K562 (cell line): ENCODE measurements around the gene TM2D3. TPM values are rescaled to one million over a fixed set of nuclear protein-coding genes. Genes with fewer than 3 reads are reported as not detected.

Source experiments
- ATAC-seq: fragments of 200-7000 bp; cut with Tn5 transposase; 3 replicates; pipeline ENCODE4 v1.9.1; 2020; ENCODE audit warnings: moderate library complexity
- BruUV-seq: library from RNA; stranded (reverse); fragments of 400-500 nt; replicated peaks from 2 replicates; lab custom pipeline; 2021; lab: Mats Ljungman, UMichigan
- CTCF ChIA-PET: fragments of 300-600 bp; formaldehyde crosslinking; extraction: SDS; loops from one replicate; lab custom pipeline; 2021; ENCODE audit warnings: low intra/inter-chr PET ratio; lab: Yijun Ruan, JAX
- POLR2A ChIA-PET: fragments of 300-600, 350-650 bp; sonication (Branson Sonifier 250); formaldehyde crosslinking; extraction: SDS; loops from one replicate; lab custom pipeline; 2021; ENCODE audit warnings: antibody characterized with exemption, inconsistent platforms; lab: Yijun Ruan, JAX
- DNase-seq, 4 experiments: peaks; one replicate each; pipeline versions ENCODE4 v3.0.0 to v3.0.0-alpha.2; 2011 to 2018; ENCODE audit warnings: low spot score in 3 of 4, mixed read lengths in 3 of 4; ENCODE audit errors: extremely low read depth in 1 of 4
- FAIRE-seq: peaks from 2 replicates; lab custom pipeline; 2011; peaks lifted over from hg19 to GRCh38; lab: Jason Lieb, UNC
- H2AFZ ChIP-seq: 2 replicates; pipeline ENCODE4 v1.6.0; 2011; ENCODE audit warnings: low read depth, low read length, control low read depth, inconsistent platforms
- H3K27ac ChIP-seq: fragments of 200-600 bp; 3 replicates; pipeline ENCODE4 v1.8.0; 2011; ENCODE audit warnings: low read depth, mild to moderate bottlenecking, control low read depth, inconsistent platforms, low read length, moderate library complexity, mixed read lengths; ENCODE audit errors: extremely low read depth
- H3K27me3 ChIP-seq, 2 experiments: fragments of 300-600 bp in 1 of 2; 2 replicates in 1 of 2; 3 replicates in 1 of 2; pipeline versions ENCODE4 v1.6.0 to v1.8.0; 2011; ENCODE audit warnings: inconsistent platforms in 2 of 2, low read length in 2 of 2, mild to moderate bottlenecking in 1 of 2, mixed read lengths in 1 of 2, moderate library complexity in 1 of 2; ENCODE audit not compliant: control insufficient read depth in 2 of 2, insufficient read depth in 2 of 2
- H3K36me3 ChIP-seq: fragments of 300-600 bp; 3 replicates; pipeline ENCODE4 v1.8.0; 2011; ENCODE audit warnings: mild to moderate bottlenecking, low read length, inconsistent platforms; ENCODE audit not compliant: control insufficient read depth, insufficient read depth
- H3K4me1 ChIP-seq, 2 experiments: fragments of 200-600 bp in 1 of 2; replicated peaks in 1 of 2; 2 replicates in 1 of 2; 3 replicates in 1 of 2; pipeline versions ENCODE4 v1.5.1 to v1.8.0; 2011; ENCODE audit warnings: inconsistent platforms in 2 of 2, low read length in 2 of 2, mild to moderate bottlenecking in 1 of 2, mixed read lengths in 1 of 2, moderate library complexity in 1 of 2; ENCODE audit not compliant: control insufficient read depth in 2 of 2, insufficient read depth in 2 of 2
- H3K4me2 ChIP-seq: 2 replicates; pipeline ENCODE4 v1.6.1; 2011; ENCODE audit warnings: low read length, control low read depth, inconsistent platforms, mixed read lengths; ENCODE audit not compliant: insufficient read depth
- H3K4me3 ChIP-seq: fragments of 200-600 bp; sonication (generic), shearing (Covaris generic); 2 replicates; pipeline ENCODE4 v1.5.1; 2016; ENCODE audit warnings: control low read depth, inconsistent platforms
- H3K79me2 ChIP-seq: fragments of 200-600 bp; 3 replicates; pipeline ENCODE4 v1.8.0; 2011; ENCODE audit warnings: low read length, inconsistent platforms; ENCODE audit not compliant: control insufficient read depth, insufficient read depth
- H3K9ac ChIP-seq, 2 experiments: 2 replicates each; pipeline versions ENCODE4 v1.6.0 to v1.6.1; 2011; ENCODE audit warnings: low read depth in 2 of 2, low read length in 2 of 2, control low read depth in 1 of 2, inconsistent platforms in 1 of 2, mild to moderate bottlenecking in 1 of 2, mixed read lengths in 1 of 2; ENCODE audit not compliant: insufficient read depth in 1 of 2
- H3K9me1 ChIP-seq: one replicate; pipeline ENCODE4 v1.6.0; 2011; ENCODE audit warnings: inconsistent platforms, mild to moderate bottlenecking, low read length, moderate library complexity; ENCODE audit not compliant: control insufficient read depth, insufficient read depth
- H3K9me3 ChIP-seq: replicated peaks from 2 replicates; pipeline ENCODE4 v1.5.1; 2011; ENCODE audit warnings: low read depth, low read length, inconsistent platforms; ENCODE audit not compliant: control insufficient read depth, insufficient read depth
- H4K20me1 ChIP-seq: replicated peaks from 2 replicates; pipeline ENCODE4 v1.6.1; 2011; ENCODE audit warnings: low read length, inconsistent platforms, mixed read lengths; ENCODE audit not compliant: control insufficient read depth, insufficient read depth
- CBX2 ChIP-seq: fragments of 200-600 bp; sonication (generic); IDR thresholded peaks from one replicate; pipeline ENCODE4 v1.6.1; 2012; ENCODE audit warnings: mild to moderate bottlenecking, low read length, inconsistent platforms; ENCODE audit not compliant: insufficient read depth, poor library complexity, severe bottlenecking
- HDAC2 ChIP-seq: fragments of 450-650 bp; IDR thresholded peaks from 2 replicates; pipeline ENCODE4 v1.6.1; 2016; ENCODE audit warnings: mild to moderate bottlenecking
- HSF4 ChIP-seq: fragments of 250-450 bp; sonication (Bioruptor Pico); IDR thresholded peaks from 2 replicates; pipeline ENCODE4 v2.1.2; 2022; ENCODE audit warnings: mild to moderate bottlenecking, moderate library complexity, borderline replicate concordance
- KHSRP ChIP-seq: fragments of 450-650 bp; IDR thresholded peaks from 2 replicates; pipeline ENCODE4 v1.6.1; 2017
- KLF6 ChIP-seq: fragments of 250-450 bp; sonication (Bioruptor Pico); IDR thresholded peaks from 2 replicates; pipeline ENCODE4 v1.4.0; 2020; ENCODE audit warnings: mild to moderate bottlenecking, moderate library complexity, borderline replicate concordance
- L3MBTL2 ChIP-seq: fragments of 450-650 bp; IDR thresholded peaks from 2 replicates; pipeline ENCODE4 v1.6.1; 2016; ENCODE audit warnings: mild to moderate bottlenecking, moderate library complexity
- NR4A1 ChIP-seq, 2 experiments: fragments of 250-450 bp in 1 of 2; fragments of 450-650 bp in 1 of 2; sonication (Bioruptor Pico) in 1 of 2; IDR thresholded peaks; 2 replicates each; pipeline versions ENCODE4 v1.4.0 to v1.6.1; 2016 to 2020; ENCODE audit warnings: mild to moderate bottlenecking in 2 of 2, missing compliant biosample characterization in 1 of 2, missing genetic modification characterization in 1 of 2, moderate library complexity in 1 of 2
- PHF8 ChIP-seq: fragments of 200-600 bp; sonication (generic); IDR thresholded peaks from 2 replicates; pipeline ENCODE4 v1.6.1; 2012; ENCODE audit warnings: mixed run types, mild to moderate bottlenecking, inconsistent platforms, low read length, moderate library complexity, borderline replicate concordance
- SAP30 ChIP-seq: fragments of 200-600 bp; sonication (generic); IDR thresholded peaks from 2 replicates; pipeline ENCODE4 v1.6.1; 2012; ENCODE audit warnings: borderline replicate concordance, low read depth, mild to moderate bottlenecking, moderate library complexity, low read length, control low read depth, inconsistent platforms; ENCODE audit not compliant: insufficient read depth, poor library complexity, severe bottlenecking
- SUPT5H ChIP-seq: fragments of 450-650 bp; IDR thresholded peaks from 2 replicates; pipeline ENCODE4 v1.6.1; 2016
- ZNF146 ChIP-seq: IDR thresholded peaks from one replicate; pipeline ENCODE4 v1.6.1; 2018; ENCODE audit warnings: missing compliant biosample characterization; ENCODE audit not compliant: unreplicated experiment
- ZNF354B ChIP-seq: fragments of 250-450 bp; sonication (Bioruptor Pico); IDR thresholded peaks from 2 replicates; pipeline ENCODE4 v1.4.0; 2020
- ZNF79 ChIP-seq: fragments of 250-450 bp; sonication (Bioruptor Pico); IDR thresholded peaks from 2 replicates; pipeline ENCODE4 v1.4.0; 2020; ENCODE audit warnings: low read depth, mild to moderate bottlenecking, moderate library complexity
- WGBS: fragments of 100-300 bp; shearing (Covaris generic); methylation state at CpG from one replicate; pipeline ENCODE4 v1.1.6; 2016; ENCODE audit warnings: low coverage, mixed read lengths; ENCODE audit not compliant: insufficient coverage; ENCODE audit errors: missing lambda C conversion rate; 5-methylcytosine and 5-hydroxymethylcytosine counted together
- in situ Hi-C: fragments of 300-500 bp; cut with MboI; formaldehyde crosslinking; loops from 4 replicates; pipeline ENCODE4 v1.15.0; 2018; ENCODE audit warnings: inconsistent platforms, mixed read lengths
- intact Hi-C: fragments of 100-400 bp; cut with micrococcal nuclease; formaldehyde crosslinking; loops from 2 replicates; pipeline ENCODE4 v1.14.2; 2022
- polyA plus RNA-seq, 8 experiments: library from polyadenylated mRNA; depleted of rRNA in 4 of 8; stranded (reverse) in 5 of 8; unstranded in 3 of 8; fragments of >200 nt; fragmentation: Nextera tagmentation in 2 of 8; fragmentation: Illumina TruSeq in 1 of 8; extraction: Ambion mirVana in 2 of 8; extraction: Trizol in 1 of 8; gene quantifications; 2 replicates each; pipeline versions ENCODE4 v1.2.1 to v1.2.3, GENCODE V29; 2011 to 2014; ENCODE audit warnings: inconsistent platforms in 1 of 8, missing spikeins in 1 of 8
- total RNA-seq, 7 experiments: library from RNA; depleted of rRNA in 6 of 7; stranded (reverse); fragments of >200 nt in 6 of 7; fragmentation: Illumina TruSeq in 2 of 7; extraction: Trizol in 2 of 7; gene quantifications; 2 replicates each; pipeline versions ENCODE4 v1.2.1 to v1.2.3, GENCODE V29; 2011 to 2021; ENCODE audit warnings: low replicate concordance in 1 of 7
- TF ChIP-seq, protein P1 (sequence below), 2 experiments: IDR thresholded peaks in 1 of 2; conservative IDR thresholded peaks in 1 of 2; 2 replicates each; pipeline ENCODE4 v1.6.1; 2016; ENCODE audit warnings: low read depth in 2 of 2, mild to moderate bottlenecking in 1 of 2, missing compliant biosample characterization in 1 of 2, missing genetic modification characterization in 1 of 2, moderate library complexity in 1 of 2
- TF ChIP-seq, protein P2 (sequence below): fragments of 200-800 bp; sonication (Bioruptor generic); IDR thresholded peaks from 2 replicates; pipeline ENCODE4 v1.6.1; 2017; ENCODE audit warnings: missing genetic modification characterization, missing compliant biosample characterization
- TF ChIP-seq, protein P3 (sequence below): sonication (generic); formaldehyde crosslinking; IDR thresholded peaks from 2 replicates; pipeline ENCODE4 v1.9.0; 2022; ENCODE audit warnings: mild to moderate bottlenecking, missing genetic modification reagents

Gene TM2D3
- total and polyA plus RNA-seq, 9 of the 15 experiments (the other 6 are each of a cell fraction or from before 2014, with no cell fraction given) = 16.5 to 67.9 (median 31.3) TPM

DNA sequence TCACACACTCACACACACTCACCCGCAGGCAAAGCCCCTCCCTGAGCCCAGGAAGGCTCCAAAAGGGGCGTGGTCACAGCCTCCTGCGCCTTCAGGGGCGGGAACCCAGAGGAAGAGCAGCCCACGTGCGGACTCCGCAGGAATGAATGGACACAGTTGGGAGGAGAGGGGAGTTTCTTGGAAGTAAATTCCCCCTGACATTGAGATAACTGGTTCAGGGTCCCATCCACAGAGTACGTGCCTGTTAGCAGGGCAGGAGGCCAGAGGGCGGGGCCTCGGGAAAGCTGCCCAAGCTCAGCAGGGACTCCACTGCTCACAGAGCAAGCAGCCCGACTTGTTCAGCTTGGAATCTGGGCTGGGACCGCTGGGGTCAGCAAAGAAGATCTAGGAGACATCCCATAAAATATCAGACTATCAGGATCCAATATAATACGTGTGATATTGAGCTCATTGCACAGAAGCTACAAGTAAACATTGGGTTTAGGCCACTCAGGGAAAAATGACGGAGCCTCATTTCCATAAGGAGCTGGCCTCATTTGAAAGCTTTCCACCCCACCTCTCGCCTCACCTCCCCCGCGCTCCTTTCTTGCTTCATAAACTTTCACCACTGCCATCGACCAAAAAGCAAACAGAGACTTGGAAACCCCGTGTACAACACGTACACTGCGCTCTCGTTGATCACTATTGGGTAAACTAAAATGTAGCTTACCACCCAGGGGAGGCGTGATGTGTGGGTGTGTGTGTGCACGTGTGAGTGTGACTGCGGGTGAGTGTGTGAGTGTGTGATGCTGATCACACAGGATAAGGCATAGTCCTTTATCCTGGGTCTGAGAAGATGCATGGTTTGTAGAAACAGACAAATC, 36.0 kb downstream of the TM2D3 start:
- peaks cover 17 to 21% of the 10 kb centered on the region in 2 experiments; a peak in 4 of 5 replicates for H3K4me1 ChIP-seq
- POLR2A ChIA-PET = interaction anchor here (0.5 to 1.1 kb wide), 2 partner anchors 59 to 161 kb away, joined by 3 read pairs; no protein-coding TSS in a partner anchor
- peak; percentile 78 to 93 (median 88) for DNase-seq
- H3K27me3 ChIP-seq = peaks cover 21 to 43% of the 10 kb centered on the region in 2 experiments
- BruUV-seq = no TSS peak
- H3K9me3 ChIP-seq = no peaks in the 10 kb centered on the region
- no peak overlapping the region for H3K27ac ChIP-seq
- CTCF ChIA-PET = no interaction called here
- H3K4me2 ChIP-seq = peak overlapping the region; percentile 83
- H4K20me1 ChIP-seq = no peaks in the 10 kb centered on the region
- intact Hi-C loops (no loop called here), in situ Hi-C loops (no loop called here)
- H3K36me3 ChIP-seq = no peaks in the 10 kb centered on the region
- peak; percentile 80 for FAIRE-seq
- H3K9me1 ChIP-seq = no peaks in the 10 kb centered on the region
- peak overlapping the region; percentile 94 for H2AFZ ChIP-seq
- peak overlapping the region; percentile 13 to 74; a peak in 2 of 4 replicates for H3K9ac ChIP-seq
- H3K4me3 ChIP-seq = peak overlapping the region; percentile 17; the same call in 1 of the 2 replicates
- 16% methylated on average over 25 of the region's 25 CpGs for WGBS
- H3K79me2 ChIP-seq = no peaks in the 10 kb centered on the region
- peak; percentile 91 for ATAC-seq
- TF ChIP-seq ZNF146 (CRISPR knock-in tag) = no peak
- TF ChIP-seq KHSRP = no peak
- no peak for TF ChIP-seq ZNF354B (CRISPR knock-in tag)
- TF ChIP-seq NR4A1 (CRISPR knock-in tag; IDR thresholded peaks at IDR 0.05) = no peak
- TF ChIP-seq NR4A1 (tag; IDR thresholded peaks at IDR 0.05) = no peak
- no peak for TF ChIP-seq CBX2
- TF ChIP-seq, protein P1, sequence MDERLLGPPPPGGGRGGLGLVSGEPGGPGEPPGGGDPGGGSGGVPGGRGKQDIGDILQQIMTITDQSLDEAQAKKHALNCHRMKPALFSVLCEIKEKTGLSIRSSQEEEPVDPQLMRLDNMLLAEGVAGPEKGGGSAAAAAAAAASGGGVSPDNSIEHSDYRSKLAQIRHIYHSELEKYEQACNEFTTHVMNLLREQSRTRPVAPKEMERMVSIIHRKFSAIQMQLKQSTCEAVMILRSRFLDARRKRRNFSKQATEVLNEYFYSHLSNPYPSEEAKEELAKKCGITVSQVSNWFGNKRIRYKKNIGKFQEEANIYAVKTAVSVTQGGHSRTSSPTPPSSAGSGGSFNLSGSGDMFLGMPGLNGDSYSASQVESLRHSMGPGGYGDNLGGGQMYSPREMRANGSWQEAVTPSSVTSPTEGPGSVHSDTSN (CRISPR knock-in tag; IDR thresholded peaks at IDR 0.05; ENCODE audit: low read depth) = no peak
- TF ChIP-seq, protein P1 (tag; conservative IDR thresholded peaks at IDR 0.05; ENCODE audit: low read depth) = no peak
- TF ChIP-seq HSF4 (CRISPR knock-in tag) = no peak
- peak; percentile 90 for TF ChIP-seq L3MBTL2
- TF ChIP-seq SAP30 = peak; percentile 78
- TF ChIP-seq, protein P2, sequence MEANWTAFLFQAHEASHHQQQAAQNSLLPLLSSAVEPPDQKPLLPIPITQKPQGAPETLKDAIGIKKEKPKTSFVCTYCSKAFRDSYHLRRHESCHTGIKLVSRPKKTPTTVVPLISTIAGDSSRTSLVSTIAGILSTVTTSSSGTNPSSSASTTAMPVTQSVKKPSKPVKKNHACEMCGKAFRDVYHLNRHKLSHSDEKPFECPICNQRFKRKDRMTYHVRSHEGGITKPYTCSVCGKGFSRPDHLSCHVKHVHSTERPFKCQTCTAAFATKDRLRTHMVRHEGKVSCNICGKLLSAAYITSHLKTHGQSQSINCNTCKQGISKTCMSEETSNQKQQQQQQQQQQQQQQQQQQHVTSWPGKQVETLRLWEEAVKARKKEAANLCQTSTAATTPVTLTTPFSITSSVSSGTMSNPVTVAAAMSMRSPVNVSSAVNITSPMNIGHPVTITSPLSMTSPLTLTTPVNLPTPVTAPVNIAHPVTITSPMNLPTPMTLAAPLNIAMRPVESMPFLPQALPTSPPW = peak; percentile 51
- TF ChIP-seq HDAC2 = no peak
- TF ChIP-seq, protein P3, sequence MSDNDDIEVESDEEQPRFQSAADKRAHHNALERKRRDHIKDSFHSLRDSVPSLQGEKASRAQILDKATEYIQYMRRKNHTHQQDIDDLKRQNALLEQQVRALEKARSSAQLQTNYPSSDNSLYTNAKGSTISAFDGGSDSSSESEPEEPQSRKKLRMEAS = peak; percentile 83
- TF ChIP-seq SUPT5H = no peak
- no peak; the same call in 1 of the 2 replicates for TF ChIP-seq PHF8
- no peak for TF ChIP-seq ZNF79 (CRISPR knock-in tag)
- TF ChIP-seq KLF6 (CRISPR knock-in tag) = no peak
